K562 (cell line): ENCODE results near the gene SPRTN. TPM values are rescaled to one million over a fixed set of nuclear protein-coding genes. Genes with fewer than 3 reads are reported as not detected.

Source experiments
- ATAC-seq: fragments of 200-7000 bp; cut with Tn5 transposase; 3 replicates; pipeline ENCODE4 v1.9.1; 2020; ENCODE audit warnings: moderate library complexity
- BruUV-seq: library from RNA; stranded (reverse); fragments of 400-500 nt; replicated peaks from 2 replicates; lab custom pipeline; 2021; lab: Mats Ljungman, UMichigan
- CTCF ChIA-PET: fragments of 300-600 bp; formaldehyde crosslinking; extraction: SDS; loops from one replicate; lab custom pipeline; 2021; ENCODE audit warnings: low intra/inter-chr PET ratio; lab: Yijun Ruan, JAX
- POLR2A ChIA-PET: fragments of 300-600, 350-650 bp; sonication (Branson Sonifier 250); formaldehyde crosslinking; extraction: SDS; loops from one replicate; lab custom pipeline; 2021; ENCODE audit warnings: antibody characterized with exemption, inconsistent platforms; lab: Yijun Ruan, JAX
- DNase-seq, 4 experiments: peaks; one replicate each; pipeline versions ENCODE4 v3.0.0 to v3.0.0-alpha.2; 2011 to 2018; ENCODE audit warnings: low spot score in 3 of 4, mixed read lengths in 3 of 4; ENCODE audit errors: extremely low read depth in 1 of 4
- FAIRE-seq: peaks from 2 replicates; lab custom pipeline; 2011; peaks lifted over from hg19 to GRCh38; lab: Jason Lieb, UNC
- H2AFZ ChIP-seq: 2 replicates; pipeline ENCODE4 v1.6.0; 2011; ENCODE audit warnings: low read depth, low read length, control low read depth, inconsistent platforms
- H3K27ac ChIP-seq: fragments of 200-600 bp; 3 replicates; pipeline ENCODE4 v1.8.0; 2011; ENCODE audit warnings: low read depth, mild to moderate bottlenecking, control low read depth, inconsistent platforms, low read length, moderate library complexity, mixed read lengths; ENCODE audit errors: extremely low read depth
- H3K27me3 ChIP-seq, 2 experiments: fragments of 300-600 bp in 1 of 2; 2 replicates in 1 of 2; 3 replicates in 1 of 2; pipeline versions ENCODE4 v1.6.0 to v1.8.0; 2011; ENCODE audit warnings: inconsistent platforms in 2 of 2, low read length in 2 of 2, mild to moderate bottlenecking in 1 of 2, mixed read lengths in 1 of 2, moderate library complexity in 1 of 2; ENCODE audit not compliant: control insufficient read depth in 2 of 2, insufficient read depth in 2 of 2
- H3K36me3 ChIP-seq: fragments of 300-600 bp; 3 replicates; pipeline ENCODE4 v1.8.0; 2011; ENCODE audit warnings: mild to moderate bottlenecking, low read length, inconsistent platforms; ENCODE audit not compliant: control insufficient read depth, insufficient read depth
- H3K4me1 ChIP-seq, 2 experiments: fragments of 200-600 bp in 1 of 2; replicated peaks in 1 of 2; 2 replicates in 1 of 2; 3 replicates in 1 of 2; pipeline versions ENCODE4 v1.5.1 to v1.8.0; 2011; ENCODE audit warnings: inconsistent platforms in 2 of 2, low read length in 2 of 2, mild to moderate bottlenecking in 1 of 2, mixed read lengths in 1 of 2, moderate library complexity in 1 of 2; ENCODE audit not compliant: control insufficient read depth in 2 of 2, insufficient read depth in 2 of 2
- H3K4me2 ChIP-seq: 2 replicates; pipeline ENCODE4 v1.6.1; 2011; ENCODE audit warnings: low read length, control low read depth, inconsistent platforms, mixed read lengths; ENCODE audit not compliant: insufficient read depth
- H3K4me3 ChIP-seq: fragments of 200-600 bp; sonication (generic), shearing (Covaris generic); 2 replicates; pipeline ENCODE4 v1.5.1; 2016; ENCODE audit warnings: control low read depth, inconsistent platforms
- H3K79me2 ChIP-seq: fragments of 200-600 bp; 3 replicates; pipeline ENCODE4 v1.8.0; 2011; ENCODE audit warnings: low read length, inconsistent platforms; ENCODE audit not compliant: control insufficient read depth, insufficient read depth
- H3K9ac ChIP-seq, 2 experiments: 2 replicates each; pipeline versions ENCODE4 v1.6.0 to v1.6.1; 2011; ENCODE audit warnings: low read depth in 2 of 2, low read length in 2 of 2, control low read depth in 1 of 2, inconsistent platforms in 1 of 2, mild to moderate bottlenecking in 1 of 2, mixed read lengths in 1 of 2; ENCODE audit not compliant: insufficient read depth in 1 of 2
- H3K9me1 ChIP-seq: one replicate; pipeline ENCODE4 v1.6.0; 2011; ENCODE audit warnings: inconsistent platforms, mild to moderate bottlenecking, low read length, moderate library complexity; ENCODE audit not compliant: control insufficient read depth, insufficient read depth
- H3K9me3 ChIP-seq: replicated peaks from 2 replicates; pipeline ENCODE4 v1.5.1; 2011; ENCODE audit warnings: low read depth, low read length, inconsistent platforms; ENCODE audit not compliant: control insufficient read depth, insufficient read depth
- H4K20me1 ChIP-seq: replicated peaks from 2 replicates; pipeline ENCODE4 v1.6.1; 2011; ENCODE audit warnings: low read length, inconsistent platforms, mixed read lengths; ENCODE audit not compliant: control insufficient read depth, insufficient read depth
- E2F8 ChIP-seq: fragments of 450-650 bp; IDR thresholded peaks from 2 replicates; pipeline ENCODE4 v1.7.1; 2018; ENCODE audit warnings: mild to moderate bottlenecking, low read depth; ENCODE audit not compliant: partially characterized antibody
- ELK1 ChIP-seq: sonication (generic); formaldehyde crosslinking; IDR thresholded peaks from 2 replicates; pipeline ENCODE4 v1.8.1; 2022; ENCODE audit warnings: missing genetic modification reagents
- KDM1A ChIP-seq, 2 experiments: fragments of 450-650 bp; IDR thresholded peaks; 2 replicates each; pipeline ENCODE4 v1.6.1; 2016; ENCODE audit warnings: mild to moderate bottlenecking in 2 of 2
- LEF1 ChIP-seq: fragments of 450-650 bp; IDR thresholded peaks from 2 replicates; pipeline ENCODE4 v1.6.1; 2016; ENCODE audit warnings: mild to moderate bottlenecking
- SFPQ ChIP-seq: fragments of 200-400 bp; formaldehyde crosslinking; IDR thresholded peaks from 2 replicates; pipeline ENCODE4 v1.6.1; 2017; ENCODE audit warnings: mild to moderate bottlenecking, low read depth, low read length, moderate library complexity
- SMAD1 ChIP-seq: fragments of 150-350 bp; IDR thresholded peaks from 2 replicates; pipeline ENCODE4 v1.6.1; 2014; ENCODE audit warnings: low read length, low read depth; ENCODE audit not compliant: partially characterized antibody
- ZBTB9 ChIP-seq: fragments of 450-650 bp; formaldehyde crosslinking; IDR thresholded peaks from 2 replicates; pipeline ENCODE4 v1.4.0; 2020; ENCODE audit warnings: mild to moderate bottlenecking, moderate library complexity
- ZMIZ1 ChIP-seq, 2 experiments: fragments of 150-350 bp in 1 of 2; IDR thresholded peaks; 2 replicates each; pipeline ENCODE4 v1.6.1; 2012 to 2016; ENCODE audit warnings: low read depth in 2 of 2, low read length in 2 of 2, mild to moderate bottlenecking in 1 of 2, moderate library complexity in 1 of 2
- WGBS: fragments of 100-300 bp; shearing (Covaris generic); methylation state at CpG from one replicate; pipeline ENCODE4 v1.1.6; 2016; ENCODE audit warnings: low coverage, mixed read lengths; ENCODE audit not compliant: insufficient coverage; ENCODE audit errors: missing lambda C conversion rate; 5-methylcytosine and 5-hydroxymethylcytosine counted together
- in situ Hi-C: fragments of 300-500 bp; cut with MboI; formaldehyde crosslinking; loops from 4 replicates; pipeline ENCODE4 v1.15.0; 2018; ENCODE audit warnings: inconsistent platforms, mixed read lengths
- intact Hi-C: fragments of 100-400 bp; cut with micrococcal nuclease; formaldehyde crosslinking; loops from 2 replicates; pipeline ENCODE4 v1.14.2; 2022
- polyA plus RNA-seq, 8 experiments: library from polyadenylated mRNA; depleted of rRNA in 4 of 8; stranded (reverse) in 5 of 8; unstranded in 3 of 8; fragments of >200 nt; fragmentation: Nextera tagmentation in 2 of 8; fragmentation: Illumina TruSeq in 1 of 8; extraction: Ambion mirVana in 2 of 8; extraction: Trizol in 1 of 8; gene quantifications; 2 replicates each; pipeline versions ENCODE4 v1.2.1 to v1.2.3, GENCODE V29; 2011 to 2014; ENCODE audit warnings: inconsistent platforms in 1 of 8, missing spikeins in 1 of 8
- total RNA-seq, 7 experiments: library from RNA; depleted of rRNA in 6 of 7; stranded (reverse); fragments of >200 nt in 6 of 7; fragmentation: Illumina TruSeq in 2 of 7; extraction: Trizol in 2 of 7; gene quantifications; 2 replicates each; pipeline versions ENCODE4 v1.2.1 to v1.2.3, GENCODE V29; 2011 to 2021; ENCODE audit warnings: low replicate concordance in 1 of 7

SPRTN gene
- total and polyA plus RNA-seq, 9 of the 15 experiments (the other 6 are each of a cell fraction or from before 2014, with no cell fraction given): 8.1 to 32.5 (median 21.2) TPM

- no peaks in the 10 kb centered on the region for H3K27me3 ChIP-seq
- peak overlapping the region; percentile 29 for H3K4me2 ChIP-seq
- ATAC-seq: no peak
- ChIA-PET CTCF (no interaction called here), POLR2A (interaction anchor here (0.7 to 3.2 kb wide), 4 partner anchors 9 to 23 kb away, joined by 3 to 17 read pairs (median 4); no protein-coding TSS in a partner anchor)
- 40% methylated on average over 1 of the region's 1 CpG for WGBS
- intact Hi-C loops: loop anchor here (2.0 to 10.0 kb wide), 2 partner anchors 93 to 349 kb away; partner anchors contain the start of gene GNPAT
- H3K4me3 ChIP-seq: peak overlapping the region; percentile 12; the same call in 1 of the 2 replicates
- peaks cover 17 to 23% of the 10 kb centered on the region in 2 experiments; a peak in 4 of 5 replicates for H3K4me1 ChIP-seq
- in situ Hi-C loops: no loop called here
- H3K36me3 ChIP-seq: peaks cover 11% of the 10 kb centered on the region
- no peak overlapping the region for H2AFZ ChIP-seq
- H3K9ac ChIP-seq: no peak overlapping the region
- no peaks in the 10 kb centered on the region for H3K9me1 ChIP-seq
- H3K79me2 ChIP-seq: peaks cover 62% of the 10 kb centered on the region
- BruUV-seq: no TSS peak
- peaks cover 15% of the 10 kb centered on the region for H4K20me1 ChIP-seq
- H3K9me3 ChIP-seq: no peaks in the 10 kb centered on the region
- FAIRE-seq: no peak
- no peak for DNase-seq
- no peak overlapping the region for H3K27ac ChIP-seq
- TF ChIP-seq ZMIZ1 (IDR thresholded peaks at IDR 0.05; ENCODE audit: low read depth in 2 of 2, low read length in 2 of 2): no peak
- TF ChIP-seq KDM1A (IDR thresholded peaks at IDR 0.05): peak; percentile 15 to 59; a peak in 3 of 4 replicates
- no peak for TF ChIP-seq ZBTB9
- no peak for TF ChIP-seq SFPQ
- no peak for TF ChIP-seq SMAD1
- no peak for TF ChIP-seq E2F8
- no peak for TF ChIP-seq LEF1
- TF ChIP-seq ELK1 (CRISPR knock-in tag): no peak
Measured at GRCh38 chr1:231334079-231334666, 3.9 kb upstream of the SPRTN start.
